HG02840 (cell line): Measurements from ENCODE around the gene WASF2.

Source experiments
- ATAC-seq: cut with Tn5 transposase; IDR thresholded peaks from one replicate; pipeline ENCODE4 v1.9.1; 2021; ENCODE audit warnings: mild to moderate bottlenecking, moderate library complexity, moderate number of reproducible peaks; ENCODE audit not compliant: unreplicated experiment, low FRiP score

WASF2 gene

DNA sequence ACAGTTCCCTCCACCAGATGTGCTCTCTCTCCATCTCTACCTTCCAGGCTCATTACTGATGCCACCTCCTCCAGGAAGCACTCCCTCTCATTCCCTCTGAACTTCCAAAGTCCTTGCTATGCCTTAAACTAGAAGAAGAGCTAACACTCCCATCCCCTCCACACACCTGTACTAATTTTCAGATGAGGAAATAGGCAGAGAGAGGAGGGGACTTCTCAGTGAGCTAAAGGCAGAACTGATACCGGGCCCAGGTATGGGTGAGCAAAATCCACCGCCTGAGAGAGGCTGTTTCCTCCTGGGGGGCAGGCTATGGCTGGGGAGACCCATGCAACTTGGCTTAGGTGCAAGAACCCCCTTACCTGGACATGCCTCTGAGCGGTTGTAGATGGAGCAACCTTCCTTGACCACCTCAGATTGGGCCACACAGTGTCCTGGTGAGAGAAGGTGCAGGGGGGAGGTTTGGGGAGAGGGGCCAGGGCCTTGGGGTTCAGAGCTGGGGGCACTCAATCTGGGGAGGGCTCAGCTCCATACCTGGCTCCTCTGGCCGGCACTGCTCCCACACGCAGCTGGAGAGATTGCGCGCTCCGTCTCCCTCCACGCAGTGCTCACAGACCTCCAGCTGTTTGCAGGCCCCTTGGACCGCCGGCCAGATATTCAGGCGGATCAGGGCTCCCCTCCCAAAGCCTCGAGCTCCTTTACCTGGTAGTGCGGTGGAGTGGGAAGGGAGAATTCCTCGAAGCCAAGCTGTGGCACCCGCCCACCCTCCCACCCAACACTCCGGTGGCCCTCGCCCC is 107.8 kb downstream of the WASF2 start:
- no peak for ATAC-seq

- ATAC-seq = no peak
These were observed 108.9 kb downstream of the WASF2 start for GRCh38 chr1:27380766-27381733.

GRCh38 chr1:27380224-27380623 is 109.7 kb downstream of the WASF2 start:
- no peak for ATAC-seq

DNA sequence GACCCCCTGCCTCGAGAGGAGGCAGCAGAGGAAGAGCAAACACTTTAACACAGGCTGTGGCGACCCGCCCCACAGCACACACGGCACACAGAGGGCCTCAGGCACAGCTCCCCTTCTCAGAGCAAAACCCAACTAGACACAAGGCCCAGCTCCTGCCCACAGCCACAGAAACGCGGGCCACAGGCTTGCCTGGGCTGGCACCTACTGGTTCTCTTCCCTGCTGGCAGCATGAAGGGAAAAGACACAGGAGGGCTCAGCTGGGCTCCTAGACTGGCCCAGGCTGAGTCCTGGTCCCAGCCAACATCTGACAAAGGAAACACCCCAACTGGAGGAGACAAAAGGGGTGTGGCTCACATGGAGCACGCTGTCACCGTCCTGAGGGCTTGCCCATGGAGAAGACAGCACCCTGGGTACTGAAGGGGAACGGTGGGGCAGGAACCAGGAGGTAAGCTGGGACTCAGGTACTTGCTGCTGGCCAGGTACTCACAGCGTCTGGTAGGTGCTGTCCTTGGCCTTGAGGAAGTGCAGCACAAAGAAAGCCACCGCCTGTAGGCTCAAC is 110.3 kb downstream of the WASF2 start:
- no peak for ATAC-seq

- ATAC-seq = no peak
These were observed 112.0 kb downstream of the WASF2 start for GRCh38 chr1:27377760-27378495.

DNA sequence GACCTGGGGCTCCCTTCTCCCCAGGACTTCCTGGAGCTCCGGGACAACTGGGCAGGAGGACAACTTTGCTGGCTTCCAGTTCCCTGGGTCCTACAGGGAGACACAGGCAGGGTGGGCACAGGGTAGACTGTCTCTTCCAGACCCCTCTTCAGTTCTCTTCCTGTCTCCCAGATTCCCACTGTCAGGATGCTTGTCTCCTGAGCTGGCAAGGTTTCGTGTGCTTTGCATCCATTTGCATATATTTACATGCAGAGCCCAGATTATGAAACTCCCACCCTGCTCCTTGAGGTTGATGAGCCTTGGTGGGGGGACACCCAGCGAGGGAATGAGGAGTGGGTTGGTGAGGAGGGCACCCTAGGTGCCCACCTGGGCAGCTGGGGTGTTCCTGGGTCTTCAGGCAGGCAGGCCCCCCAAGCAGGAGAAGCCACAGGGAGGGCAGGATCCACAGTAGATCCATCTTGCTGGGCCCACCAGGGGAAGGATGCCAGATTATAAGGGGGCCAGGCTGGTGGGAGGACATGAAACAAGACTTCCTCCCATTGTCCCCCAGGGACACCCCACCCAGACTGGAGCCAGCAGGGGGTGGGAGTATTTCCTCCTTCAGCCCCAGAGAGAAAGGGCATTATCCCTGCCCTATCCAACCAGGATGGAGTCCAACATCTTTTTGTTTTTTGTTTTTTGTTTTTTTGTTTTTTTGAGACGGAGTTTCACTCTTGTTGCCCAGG is 115.4 kb downstream of the WASF2 start, which contains the start of gene FCN3:
FCN3 (minus strand) TSS at position 463 of the 725 bp plus-strand sequence; CDS start at position 457, 6 bp downstream.
- ATAC-seq = no peak

DNA sequence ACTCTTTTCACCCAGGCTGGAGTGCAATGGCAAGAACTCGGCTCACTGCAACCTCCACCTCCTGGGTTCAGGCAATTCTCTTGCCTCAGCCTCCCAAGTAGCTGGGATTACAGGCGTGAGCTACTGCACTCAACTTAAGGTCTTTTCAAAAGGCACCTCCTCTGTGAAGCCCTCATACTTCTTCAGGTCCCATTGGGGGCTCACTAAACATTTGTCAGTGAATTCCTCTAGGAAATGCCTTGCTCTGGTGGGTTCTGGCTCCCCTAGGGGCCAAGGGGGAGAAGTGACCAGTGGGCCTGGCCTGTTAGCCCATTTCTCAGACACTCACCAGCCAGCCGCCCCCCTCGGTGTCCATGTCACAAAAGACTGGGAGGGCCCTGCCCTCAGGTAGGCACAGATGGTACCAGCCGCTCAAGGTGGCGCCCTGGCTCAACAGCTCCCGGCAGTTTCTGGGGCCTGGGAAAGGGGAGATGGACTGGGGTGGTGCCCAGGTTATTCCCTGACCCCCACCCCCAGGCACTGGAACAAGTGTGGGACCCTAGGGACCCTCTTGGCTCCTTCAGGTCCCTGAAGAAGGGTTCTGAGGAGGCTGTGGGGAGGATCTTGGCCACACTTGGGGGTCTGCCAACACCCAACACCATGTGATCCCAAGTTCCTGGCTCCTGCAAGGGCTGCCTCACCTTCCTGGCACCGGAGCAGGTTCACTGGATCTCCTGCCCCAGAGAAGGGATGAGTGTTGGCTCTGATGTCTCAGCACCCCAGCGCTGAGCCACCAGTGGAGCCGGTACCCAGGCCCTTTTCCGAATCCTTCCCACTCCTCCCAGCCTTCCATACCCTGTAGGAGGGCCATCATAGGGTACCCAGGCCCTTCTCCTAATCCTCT is 116.9 kb downstream of the WASF2 start:
- ATAC-seq = no peak

GRCh38 chr1:27372022-27372807 is 117.8 kb downstream of the WASF2 start:
- no peak for ATAC-seq

DNA sequence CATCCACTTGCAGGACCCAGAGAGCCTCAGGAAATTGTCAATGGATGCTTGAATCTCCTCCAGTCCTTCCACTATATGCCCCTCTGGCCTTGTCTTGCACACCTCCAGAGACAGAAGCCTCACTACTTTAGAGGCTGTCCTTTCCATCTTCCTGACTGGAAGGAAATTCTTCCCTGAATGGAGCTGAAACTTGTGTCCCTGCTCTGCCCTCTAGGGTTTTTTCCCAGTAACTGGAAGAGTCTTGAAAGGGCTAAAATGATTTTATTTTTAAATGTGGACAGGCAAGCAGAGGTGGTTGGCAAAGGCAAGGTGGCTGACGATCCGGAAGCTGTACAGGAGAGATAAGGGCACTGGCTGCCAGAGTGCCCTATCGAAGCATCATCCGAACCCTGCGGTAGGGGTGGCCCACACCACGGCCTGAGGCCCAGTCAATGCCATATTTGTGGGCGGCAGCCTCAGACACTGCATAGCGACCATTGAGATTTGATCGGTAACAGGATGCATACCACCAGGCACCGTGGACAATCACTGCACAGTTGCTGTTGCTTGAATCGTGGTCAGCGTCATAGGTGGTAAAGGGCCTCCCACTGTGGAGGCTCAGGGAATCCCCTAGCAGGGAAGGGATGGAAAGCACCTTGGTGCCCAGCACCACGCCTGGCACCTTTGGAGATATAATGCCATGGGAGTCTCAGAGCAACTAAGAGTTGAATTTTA is 120.9 kb downstream of the WASF2 start:
- no peak for ATAC-seq

DNA sequence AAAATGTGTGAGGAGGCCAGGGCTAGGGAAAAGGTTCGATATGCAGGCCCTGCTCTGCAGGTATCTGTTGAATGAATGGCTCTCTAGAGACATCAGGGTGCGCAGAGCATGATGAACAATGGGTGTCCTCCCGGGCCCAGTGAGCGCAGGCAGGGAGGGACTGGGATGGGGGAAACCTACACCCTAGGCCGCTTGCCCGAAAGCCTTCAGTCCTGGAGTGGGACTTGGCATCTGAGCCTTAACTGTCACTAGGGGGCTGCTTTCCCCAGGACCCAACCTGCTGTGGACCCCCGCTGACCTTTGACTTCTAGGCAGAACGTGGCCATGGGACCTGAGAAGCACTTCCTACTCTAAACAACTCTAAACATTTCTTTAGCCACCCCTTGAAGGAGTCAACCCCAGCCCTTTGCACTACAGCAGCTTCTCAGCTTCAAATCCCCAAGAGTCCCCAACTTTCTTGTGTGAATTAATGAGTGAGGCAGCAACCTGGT is 122.8 kb downstream of the WASF2 start:
- ATAC-seq = no peak

DNA sequence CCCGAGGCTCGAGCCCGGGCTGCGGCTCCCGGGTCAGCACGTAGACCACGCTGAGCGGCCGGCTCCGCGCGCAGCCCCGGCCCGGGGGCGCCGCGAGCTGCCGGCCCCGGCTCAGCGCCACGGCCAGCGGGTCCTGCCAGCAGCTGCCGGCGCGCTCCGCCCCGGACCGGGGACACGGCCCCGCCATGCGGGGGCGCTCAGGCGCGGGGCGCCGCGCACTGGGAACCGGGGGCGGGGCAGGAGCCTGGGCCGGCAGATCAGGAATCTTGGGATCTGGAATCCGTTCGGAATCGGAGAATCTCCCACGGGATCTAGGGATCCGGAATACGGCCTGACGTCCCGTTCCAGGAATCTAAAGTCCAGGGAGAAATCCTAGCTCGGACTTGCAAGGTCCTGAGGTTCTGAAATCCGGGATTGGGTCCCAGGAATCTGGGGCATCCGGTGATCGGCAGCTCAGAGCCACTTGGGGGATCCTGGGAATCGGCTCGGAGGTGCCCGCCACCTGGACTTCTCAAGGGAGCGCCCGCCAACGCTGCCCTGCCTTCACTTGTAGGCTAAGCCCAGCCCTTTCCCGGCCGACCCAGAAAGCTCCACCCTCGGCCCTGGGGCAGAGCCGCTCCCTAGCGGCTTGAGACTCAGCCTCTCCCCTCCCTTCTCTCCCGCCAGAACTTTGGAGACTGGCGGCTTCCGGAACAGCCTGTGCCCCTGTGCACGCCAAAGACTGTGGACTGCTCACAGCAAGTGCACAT is 123.4 kb downstream of the WASF2 start, which contains the start of gene MAP3K6:
MAP3K6 (minus strand) TSS at position 551 of the 749 bp plus-strand sequence; CDS start at position 187, 364 bp downstream.
- no peak for ATAC-seq

- ATAC-seq = no peak
These were observed 123.9 kb downstream of the WASF2 start for GRCh38 chr1:27366113-27366410.

DNA sequence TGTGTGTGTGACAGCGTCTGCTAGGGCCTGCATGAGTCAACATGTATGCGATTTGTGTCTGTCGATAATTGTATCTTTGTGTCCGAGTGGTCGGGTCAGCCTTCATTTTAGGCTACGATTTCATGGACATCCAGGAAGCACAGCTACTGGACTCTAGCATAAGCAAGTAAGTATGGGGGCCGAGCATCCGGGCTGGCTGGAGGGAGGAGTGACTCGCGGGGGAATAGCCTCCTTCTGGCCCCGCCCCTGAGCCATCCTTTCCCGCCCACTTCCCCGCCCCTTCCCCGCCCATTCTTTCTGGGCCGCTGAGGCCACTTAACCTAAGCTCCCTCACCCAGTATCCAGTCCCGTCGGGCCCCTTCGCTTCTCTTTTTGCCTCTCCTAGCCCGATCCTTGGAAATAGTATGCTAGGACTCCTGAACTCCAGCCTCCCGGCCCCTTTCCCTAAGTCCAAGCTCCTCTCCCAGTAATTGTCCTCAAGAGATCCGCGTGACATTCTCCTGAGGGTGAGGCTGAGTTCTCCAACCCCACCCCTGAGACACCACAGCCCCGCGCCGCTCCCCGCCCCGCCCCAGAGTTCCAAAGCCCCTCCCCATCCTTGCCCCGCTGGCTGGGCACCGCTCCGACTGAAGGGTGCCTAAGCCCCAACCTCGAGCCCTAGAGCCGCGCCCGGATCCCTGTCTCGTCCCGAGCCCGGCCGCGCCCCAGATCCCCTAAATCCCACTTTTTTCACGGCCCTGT is 124.4 kb downstream of the WASF2 start:
- no peak for ATAC-seq

GRCh38 chr1:27364696-27365371 is 125.1 kb downstream of the WASF2 start:
- no peak for ATAC-seq
